Fibroblast of the conjunctiva (primary cell): Measurements from ENCODE around the gene MMGT1.

Experiments used
- DNase-seq: peaks from one replicate; pipeline ENCODE4 v3.0.0-alpha.2; 2010; ENCODE audit warnings: low read depth

Gene MMGT1

DNA sequence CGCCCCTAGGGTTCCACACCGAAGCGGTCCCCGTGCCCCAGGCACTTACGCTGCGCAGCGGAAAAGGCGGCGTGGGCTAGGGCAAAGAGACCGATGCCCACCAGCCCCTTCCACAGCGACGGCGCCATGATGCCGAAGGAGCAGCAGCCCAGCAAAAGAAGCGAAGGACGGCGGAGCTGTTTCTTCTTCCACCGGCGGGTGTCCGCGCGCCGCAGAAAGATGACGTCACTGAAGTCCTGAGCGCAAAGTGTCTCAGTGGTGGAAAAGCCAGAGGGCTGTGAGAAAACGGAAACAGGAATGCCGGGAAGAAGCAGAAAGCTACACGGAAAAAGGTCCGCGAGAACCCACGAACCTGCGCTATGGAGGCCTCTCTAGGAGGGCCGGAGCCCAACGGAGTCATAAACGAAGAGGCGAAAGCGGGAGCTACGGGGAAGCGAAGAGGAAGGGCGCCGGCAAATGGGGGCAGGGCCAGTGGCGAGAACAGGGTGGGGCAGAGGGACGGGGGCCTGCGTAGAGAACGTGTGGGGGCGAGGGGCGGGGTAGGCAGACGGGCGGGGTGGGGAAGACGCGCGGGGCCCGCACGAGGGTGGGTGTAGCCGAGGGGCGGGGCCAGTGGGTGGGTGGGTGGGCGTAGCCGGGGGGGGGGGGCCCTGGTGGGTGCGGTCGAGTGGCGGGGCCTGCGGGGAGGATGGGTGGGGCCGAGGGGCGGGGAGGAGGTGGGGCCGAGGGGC is at the start of gene MMGT1:
Gene MMGT1, minus strand, starts transcription at position 441 of the 731 bp plus-strand sequence. Its CDS starts 313 bp downstream, at position 128.
- peak; percentile 78 for DNase-seq

DNA sequence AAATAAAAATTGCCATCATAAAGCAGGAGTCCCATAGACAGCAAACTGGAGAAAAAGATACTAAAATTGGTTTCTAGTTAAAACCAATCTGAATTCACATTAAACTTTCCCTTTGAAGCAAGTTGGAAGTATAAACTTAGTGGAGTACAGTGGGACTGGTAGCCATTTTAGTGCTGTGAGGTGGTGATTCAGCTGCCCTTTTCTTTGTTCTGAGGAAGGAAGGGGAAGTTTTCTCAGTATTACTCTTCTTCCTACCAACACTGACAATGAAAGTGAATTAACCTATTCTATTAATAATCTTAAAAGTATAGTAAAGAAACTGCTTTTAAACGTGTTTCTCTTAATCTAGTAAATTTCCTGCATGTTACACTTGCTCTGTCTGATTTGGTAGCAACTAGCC is 48.1 kb upstream of the MMGT1 start:
- no peak for DNase-seq

DNA sequence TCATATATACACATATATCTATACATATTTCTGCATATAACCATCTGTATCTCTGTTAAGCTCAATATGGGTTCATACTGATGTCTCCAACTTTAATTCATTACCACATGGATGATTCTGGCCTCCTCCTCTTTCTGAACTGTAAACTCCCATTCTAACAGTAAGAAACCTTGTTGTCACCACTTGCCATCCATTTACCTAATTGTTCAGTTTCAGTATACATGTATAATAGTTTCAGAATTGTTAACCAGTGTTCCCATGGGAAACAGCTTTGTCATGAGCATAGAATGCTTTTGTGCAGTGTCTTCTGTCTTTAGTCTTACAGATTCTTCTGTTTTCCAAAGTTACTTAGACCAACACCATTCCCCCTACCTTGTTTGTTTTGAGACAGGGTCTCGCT is 47.4 kb upstream of the MMGT1 start:
- no peak for DNase-seq

DNA sequence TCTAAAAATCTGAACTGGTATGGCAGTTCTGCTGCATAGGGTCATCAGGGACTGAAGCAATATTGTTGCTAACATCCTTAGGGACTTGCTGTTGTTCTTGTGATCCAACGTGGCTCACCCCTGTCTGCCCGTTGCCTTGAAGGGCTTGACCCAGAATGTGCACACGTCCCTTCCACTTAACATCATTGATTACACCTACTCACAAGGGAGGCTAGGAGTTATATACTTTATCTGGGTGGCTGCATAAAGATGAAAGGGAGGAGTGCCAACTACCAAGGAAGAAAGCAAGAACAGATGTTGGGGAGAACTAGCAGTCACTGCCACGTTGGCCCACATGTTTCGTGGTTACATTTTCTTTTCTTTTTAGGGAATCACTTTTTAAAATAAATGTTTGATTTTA is 45.4 kb upstream of the MMGT1 start:
- no peak for DNase-seq

DNA sequence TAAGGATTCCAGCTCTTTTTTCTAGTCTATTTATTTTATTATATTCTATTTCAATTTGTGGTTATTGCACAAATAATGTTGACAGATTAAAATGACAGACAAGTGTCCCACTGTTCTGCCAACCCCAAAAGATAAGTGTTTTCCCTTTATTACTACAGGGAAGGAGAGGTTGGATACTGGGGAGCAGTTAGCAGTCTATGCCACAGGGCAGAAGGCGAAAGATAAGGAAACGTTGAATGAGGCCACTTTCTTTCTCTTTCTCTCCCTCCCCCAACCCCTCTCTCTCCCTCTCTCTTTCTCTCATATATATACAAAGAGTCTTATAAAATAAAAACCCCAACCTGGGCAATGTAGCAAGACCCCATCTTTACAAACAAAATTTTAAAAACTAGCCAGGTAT is 43.1 kb upstream of the MMGT1 start:
- no peak for DNase-seq

DNA sequence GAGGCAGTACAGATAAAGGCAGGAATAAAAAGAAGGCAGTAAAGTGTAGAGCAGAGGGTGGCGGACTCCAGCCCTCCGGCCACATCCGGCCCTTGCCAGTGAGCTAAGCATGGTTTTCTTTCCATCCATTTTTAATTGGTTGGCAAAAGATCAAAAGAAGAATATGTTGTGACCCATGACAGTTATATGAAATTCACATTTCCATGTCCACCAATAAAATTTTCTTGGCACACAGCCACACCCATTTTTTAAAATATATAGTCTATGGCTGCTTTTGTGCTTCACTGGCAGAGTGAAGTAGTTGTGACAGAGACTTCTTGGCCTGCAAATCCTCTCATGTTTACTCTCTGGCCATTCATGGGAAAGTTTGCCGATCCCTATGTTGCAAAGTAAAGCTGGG is 41.2 kb upstream of the MMGT1 start:
- no peak for DNase-seq

DNA sequence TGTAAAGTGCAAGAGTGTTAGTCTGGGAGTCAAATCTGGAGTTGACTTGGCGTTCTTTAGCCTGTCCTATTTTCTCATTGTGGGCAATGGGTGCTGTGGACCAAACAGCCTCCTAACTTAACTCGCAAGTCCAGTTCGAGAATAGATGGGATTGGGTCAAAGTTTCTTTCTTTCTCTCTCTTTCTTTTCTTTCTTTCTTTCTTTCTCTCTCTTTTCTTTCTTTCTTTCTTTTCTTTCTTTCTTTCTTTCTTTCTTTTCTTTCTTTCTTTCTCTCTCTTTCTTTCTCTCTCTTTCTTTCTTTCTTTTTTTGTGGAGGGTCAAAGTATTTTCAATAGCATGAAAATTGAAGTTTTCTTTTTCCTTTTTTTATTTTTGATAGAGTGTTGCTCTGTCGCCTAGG is 14.5 kb upstream of the MMGT1 start:
- no peak for DNase-seq

DNA sequence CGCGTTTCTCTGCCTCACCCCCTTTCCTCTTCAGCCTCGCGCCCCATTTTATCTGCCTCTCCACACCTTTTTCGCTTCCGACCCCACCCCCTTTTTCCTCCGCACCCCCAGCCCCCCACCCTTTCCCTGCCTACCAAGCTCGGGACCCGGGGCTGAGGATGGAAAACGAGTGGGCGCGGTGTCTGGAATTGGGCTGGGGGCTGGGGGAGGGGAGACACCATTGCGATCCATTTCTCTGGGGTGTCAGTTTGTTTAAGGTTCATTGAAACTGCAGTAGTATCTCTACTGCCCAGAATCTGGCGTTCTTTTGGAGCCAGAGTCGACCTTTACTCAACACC is 12.2 kb upstream of the MMGT1 start:
- no peak for DNase-seq

DNA sequence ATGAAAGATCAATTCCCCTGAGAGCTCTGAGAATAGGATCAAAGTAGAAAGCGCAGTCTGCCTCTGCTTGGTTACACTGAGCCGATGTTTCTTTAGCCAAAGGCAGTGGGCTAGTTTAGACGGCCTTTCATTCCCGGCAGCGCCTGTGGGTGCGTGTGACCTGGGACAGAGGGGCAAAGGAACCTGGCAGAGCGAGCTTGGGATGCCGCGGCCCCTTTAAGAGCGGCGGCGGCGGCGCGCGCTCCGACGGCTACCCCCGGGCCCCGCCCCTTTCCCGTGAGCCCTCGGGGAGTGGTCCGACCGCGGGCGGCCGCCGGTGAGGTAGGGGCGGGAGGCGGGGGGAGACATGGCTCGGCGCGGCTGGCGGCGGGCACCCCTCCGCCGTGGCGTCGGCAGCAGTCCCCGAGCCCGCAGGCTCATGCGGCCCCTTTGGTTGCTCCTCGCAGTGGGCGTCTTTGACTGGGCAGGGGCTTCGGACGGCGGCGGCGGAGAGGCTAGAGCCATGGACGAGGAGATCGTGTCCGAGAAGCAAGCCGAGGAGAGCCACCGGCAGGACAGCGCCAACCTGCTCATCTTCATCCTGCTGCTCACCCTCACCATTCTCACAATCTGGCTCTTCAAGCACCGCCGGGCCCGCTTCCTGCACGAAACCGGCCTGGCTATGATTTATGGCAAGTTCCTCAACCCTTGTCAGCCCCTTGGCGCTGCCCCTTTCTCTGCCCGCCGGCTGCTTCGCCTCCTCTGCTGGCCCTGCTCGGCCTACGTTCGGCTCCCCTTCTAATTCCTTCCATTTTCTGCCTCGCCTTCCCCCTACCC is 11.6 kb upstream of the MMGT1 start, which contains the start of gene SLC9A6:
Gene SLC9A6, plus strand, starts transcription at position 279 of the 816 bp plus-strand sequence. Its CDS starts 224 bp downstream, at position 503.
- peak; percentile 21 for DNase-seq

DNA sequence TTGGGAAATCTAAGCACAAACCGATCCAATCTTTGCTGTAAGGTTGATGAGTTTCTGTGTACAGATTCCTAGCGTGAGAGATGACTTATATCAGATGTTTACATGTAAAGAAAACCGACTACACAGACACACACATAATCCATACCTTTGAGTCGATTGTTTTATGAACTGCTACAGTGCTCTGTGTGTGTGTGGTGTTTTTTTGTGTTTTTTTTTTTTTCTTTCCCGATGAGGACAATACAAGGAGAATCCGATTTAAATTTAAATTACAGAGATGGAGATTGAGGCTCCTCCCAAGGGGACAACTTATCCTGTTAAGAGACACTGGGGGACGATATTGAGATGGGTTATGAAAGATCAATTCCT is 11.0 kb upstream of the MMGT1 start:
- DNase-seq: no peak

DNA sequence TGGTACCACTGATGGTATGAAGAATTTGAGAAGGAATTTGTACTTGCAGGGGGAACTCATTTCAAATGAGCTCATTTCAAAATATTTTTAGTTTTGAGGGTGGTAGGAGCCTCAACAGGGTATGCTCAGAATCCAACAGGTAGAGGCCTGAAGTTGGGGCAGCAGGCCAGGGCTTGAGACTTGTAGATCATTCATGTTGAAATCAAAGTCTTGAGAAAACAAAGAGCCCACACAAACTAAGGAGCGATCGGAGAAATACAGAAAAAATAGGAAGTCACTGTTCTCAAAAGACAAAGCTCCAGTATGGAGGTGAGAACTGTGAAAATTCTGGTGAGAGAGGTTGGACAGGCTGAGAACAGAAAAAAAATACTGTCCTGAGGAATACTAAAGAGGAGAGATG is 10.5 kb upstream of the MMGT1 start:
- DNase-seq: no peak

DNA sequence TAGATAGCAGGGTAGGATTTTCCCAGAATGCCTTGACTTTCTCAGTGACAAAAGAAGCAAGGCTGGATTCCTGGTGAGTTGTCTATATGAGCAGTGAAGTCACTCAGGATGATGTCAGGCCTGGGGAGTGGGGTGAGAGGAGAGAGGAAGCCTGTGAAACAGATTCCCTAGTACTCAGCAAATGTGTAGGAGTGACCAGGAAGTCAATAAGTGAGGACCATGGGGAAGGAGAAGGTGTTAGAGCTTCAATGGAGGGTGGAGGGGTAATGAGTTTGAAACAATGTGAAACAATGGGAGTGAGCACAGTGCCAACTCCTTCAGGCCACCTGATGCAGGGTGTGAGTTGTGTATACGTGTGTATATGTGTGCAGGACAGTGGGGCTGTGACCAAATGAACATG is 9.1 kb upstream of the MMGT1 start:
- no peak for DNase-seq

DNA sequence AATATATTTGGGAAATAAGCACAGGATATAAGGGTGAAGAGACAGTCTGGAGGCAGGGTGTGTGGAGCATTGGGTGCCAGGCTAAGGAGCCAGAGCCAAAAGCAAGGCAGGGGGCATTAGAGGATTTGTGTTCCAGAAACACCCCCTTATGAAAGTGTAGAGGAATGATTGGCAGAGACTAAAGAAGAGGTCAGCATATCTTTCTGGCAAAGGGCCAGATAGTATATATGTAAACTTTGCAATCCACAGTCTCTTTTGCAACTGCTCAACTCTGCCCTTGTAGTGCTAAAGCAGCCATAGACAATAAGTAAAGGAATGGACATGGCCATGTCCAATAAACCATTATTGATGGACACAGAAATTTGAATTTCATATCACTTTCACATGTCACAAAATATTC is 7.9 kb upstream of the MMGT1 start:
- no peak for DNase-seq

DNA sequence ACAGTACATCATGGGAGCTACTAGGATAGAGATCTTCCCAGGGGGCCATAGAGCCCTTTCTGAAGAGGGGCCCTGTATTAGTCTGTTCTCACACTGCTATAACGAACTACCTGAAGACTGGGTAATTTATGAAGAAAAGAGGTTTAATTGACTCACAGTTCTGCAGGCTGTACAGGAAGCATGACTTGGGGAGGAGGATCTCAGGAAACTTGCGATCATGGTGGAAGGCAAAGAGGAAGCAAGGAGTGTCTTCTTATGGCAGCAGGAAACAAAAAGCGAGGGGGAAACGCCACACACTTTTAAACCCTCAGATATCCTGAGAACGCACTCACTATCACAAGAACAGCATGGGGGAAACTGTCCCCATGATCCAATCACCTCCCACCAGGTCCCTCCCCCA is 7.2 kb upstream of the MMGT1 start:
- DNase-seq: no peak

DNA sequence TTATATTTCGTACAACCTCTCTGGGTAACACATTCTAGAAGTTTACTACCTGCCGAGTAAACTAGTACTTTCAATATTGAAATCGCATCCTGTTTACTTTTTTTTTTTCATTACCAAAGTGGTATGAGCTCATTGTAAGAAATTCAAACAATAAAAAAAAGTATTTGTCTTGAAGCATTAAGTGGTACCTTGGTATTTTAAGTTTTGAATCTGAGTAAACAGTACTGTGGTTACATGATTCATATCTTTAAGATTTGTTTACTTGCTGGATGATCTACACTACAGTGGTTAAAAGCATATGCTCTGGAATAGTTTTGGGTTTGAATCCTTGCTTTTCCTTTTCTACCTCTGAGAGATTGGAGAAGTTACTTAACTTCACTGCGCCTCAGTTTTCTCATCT is 3.8 kb upstream of the MMGT1 start:
- no peak for DNase-seq

DNA sequence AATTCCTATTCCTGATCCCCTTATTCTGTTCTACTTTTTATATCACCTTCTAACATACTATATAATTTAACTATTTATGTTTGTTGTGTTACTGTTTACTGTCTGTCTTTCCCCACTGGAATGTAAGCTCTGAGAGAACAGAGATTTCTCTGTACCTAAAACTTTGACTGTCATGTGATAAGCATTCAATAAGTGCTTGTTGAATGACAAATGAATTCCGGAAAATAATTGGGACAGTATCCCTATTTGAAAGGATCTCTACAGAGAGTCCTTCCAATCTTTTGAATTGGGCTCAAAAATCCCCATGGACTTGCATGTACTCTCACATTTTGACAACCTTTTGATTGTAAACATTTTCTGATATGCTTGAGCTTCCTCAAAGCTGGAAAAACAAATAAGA is 1.6 kb upstream of the MMGT1 start:
- no peak for DNase-seq

DNA sequence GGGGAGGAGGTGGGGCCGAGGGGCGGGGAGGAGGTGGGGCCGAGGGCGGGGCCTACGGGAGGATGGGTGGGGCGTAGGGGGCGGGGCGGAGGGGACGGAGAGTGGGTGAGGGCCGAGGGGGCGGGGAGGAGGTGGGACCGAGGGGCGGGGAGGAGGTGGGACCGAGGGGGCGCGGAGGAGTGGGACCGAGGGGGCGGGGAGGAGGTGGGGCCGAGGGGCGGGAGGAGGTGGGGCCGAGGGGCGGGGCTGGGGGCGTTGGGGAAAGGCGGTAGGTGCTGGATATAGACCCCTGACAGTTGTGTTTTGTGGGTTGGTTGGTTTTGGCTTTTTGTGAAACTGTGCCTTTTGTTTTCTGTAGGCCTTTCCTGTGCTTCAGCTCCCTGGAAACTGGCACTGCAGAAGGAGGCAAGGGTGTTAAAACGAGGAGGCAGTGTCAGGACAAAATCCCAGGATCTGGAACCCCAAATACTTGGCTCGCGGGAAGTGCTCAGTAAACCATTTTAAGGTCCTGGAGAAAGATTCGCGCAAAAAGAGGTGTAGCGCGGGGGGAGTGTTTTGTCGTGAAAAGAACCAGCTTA is 580 bp upstream of the MMGT1 start:
- peak; percentile 47 for DNase-seq

DNA sequence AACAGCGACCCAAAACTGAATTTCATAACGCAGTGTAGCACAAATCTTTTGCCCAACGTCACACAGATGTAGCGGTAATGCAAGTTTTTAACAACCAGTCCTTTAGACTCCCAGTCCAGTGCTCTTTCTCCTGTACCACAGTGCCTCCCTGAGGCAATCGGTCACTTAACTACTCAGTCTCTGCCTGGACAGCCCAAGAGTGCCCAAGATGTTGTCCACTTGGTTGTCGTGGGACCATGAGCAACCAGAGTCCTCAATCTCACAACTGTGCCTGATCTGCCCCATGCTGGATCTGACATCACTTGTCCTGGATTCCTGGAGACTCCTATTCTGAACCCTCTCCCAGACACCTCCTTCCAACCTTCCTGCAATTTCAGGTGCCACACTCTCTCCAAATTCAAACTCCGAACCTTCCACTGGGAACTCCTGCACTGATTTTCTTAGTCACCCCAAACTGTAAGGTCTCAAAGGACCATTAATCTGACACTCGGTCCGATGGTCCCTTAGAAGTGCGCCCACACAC is 702 bp downstream of the MMGT1 start:
- DNase-seq: no peak

DNA sequence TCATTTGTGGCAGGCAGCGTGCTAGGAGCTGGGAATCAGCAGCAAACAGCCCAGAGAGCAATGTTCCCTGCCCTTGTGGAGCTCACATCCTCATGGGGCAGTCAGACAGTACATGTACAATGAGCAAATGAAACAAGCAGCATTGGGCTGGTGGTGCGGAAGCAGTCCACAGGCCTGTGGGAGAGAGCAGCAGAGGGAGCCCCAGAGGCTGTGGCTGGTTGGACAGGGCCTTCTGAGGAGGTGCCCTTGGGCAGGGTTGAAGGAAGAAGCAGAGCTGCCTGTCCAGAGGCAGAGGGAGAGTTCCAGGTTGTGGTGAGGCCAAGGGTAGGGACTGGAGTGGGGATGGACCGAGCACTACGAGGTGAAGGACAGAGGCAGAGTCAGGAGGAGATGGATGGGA is 22.5 kb downstream of the MMGT1 start:
- no peak for DNase-seq

DNA sequence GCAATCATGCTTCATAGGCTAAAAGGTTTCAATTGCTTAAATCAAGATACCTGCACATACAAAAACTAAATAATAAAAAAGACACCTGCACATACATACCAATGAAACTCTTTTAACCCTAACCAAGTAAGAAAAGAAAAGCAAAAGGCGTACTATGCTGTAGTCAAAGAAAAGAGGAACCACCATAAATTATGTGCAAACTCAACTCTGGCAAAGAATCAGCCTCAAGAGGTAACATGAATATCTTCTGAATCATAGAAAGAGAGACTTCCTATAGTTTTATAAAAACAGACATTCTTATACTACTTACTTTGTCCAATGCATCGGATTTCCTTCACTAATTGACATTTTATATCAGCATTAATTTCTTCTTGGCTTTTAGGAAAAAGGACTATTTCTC is 29.3 kb downstream of the MMGT1 start:
- DNase-seq: no peak

DNA sequence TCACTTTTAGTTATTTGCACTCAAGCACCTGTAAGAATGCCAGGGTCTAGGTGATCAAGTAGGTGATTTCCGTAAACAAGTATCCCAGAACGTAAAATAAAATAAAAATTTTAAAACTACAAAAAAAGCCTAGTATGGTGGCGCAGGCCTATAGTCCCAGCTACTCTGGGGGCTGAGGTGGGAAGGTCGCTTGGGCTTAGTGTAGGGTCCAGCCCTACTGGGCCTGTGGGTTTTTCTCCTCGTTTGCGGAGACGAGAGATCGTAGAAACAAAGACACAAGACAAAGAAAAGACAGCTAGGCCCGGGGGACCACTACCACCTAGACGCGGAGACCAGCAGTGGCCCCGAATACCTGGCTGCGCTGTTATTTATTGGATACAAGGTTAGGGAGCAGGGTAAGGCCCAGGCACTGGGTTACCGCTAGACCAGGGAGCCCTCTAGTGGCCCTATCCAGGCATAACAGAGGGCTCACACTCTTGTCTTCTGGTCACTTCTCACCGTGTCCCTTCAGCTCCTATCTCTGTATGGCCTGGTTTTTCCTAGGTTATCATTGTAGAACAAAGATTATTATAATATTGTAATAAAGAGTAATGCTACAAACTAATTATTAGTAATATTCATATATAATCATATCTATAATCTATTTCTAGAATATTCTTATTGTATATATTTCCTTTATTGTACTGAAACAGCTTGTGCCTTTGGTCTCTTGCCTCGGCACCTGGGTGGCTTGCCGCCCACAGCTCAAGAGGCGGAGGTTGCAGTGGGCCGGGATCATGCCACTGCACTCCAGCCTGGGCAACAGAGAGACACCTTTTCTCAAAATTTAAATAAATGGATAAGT is 41.9 kb downstream of the MMGT1 start:
- DNase-seq: peak; percentile 10

DNA sequence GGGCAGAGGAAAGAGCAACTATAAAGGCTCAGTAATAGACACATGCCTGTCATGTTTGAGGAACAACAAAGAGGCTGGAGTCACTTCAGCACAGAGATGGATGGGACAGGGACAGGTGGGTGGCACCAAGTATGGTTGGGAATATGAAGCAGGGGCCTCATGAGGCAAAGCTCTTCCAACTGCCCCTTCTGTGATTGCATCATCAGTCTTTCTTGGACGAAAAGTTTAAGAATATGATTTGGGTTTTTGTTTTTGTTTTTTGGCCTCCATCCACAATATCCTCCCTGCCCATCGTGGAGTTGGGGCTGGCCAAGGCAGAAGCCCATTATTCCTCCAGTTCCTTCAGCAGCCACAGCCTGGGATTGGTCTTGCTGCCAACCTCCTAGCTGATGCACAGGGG is 45.9 kb downstream of the MMGT1 start:
- no peak for DNase-seq
